K562 (cell line): Measurements from ENCODE around the gene GRAMD1B. TPM values are rescaled to one million over a fixed set of nuclear protein-coding genes. Genes with fewer than 3 reads are reported as not detected.

ENCODE experiments used
- EWSR1 ChIP-seq: fragments of 450-650 bp; IDR thresholded peaks from 2 replicates; pipeline ENCODE4 v1.6.1; 2018; ENCODE audit warnings: borderline replicate concordance, mild to moderate bottlenecking, low read depth, moderate library complexity; ENCODE audit not compliant: partially characterized antibody
- ID3 ChIP-seq, 2 experiments: fragments of 250-450 bp in 1 of 2; fragments of 450-650 bp in 1 of 2; sonication (Bioruptor Pico) in 1 of 2; IDR thresholded peaks; 2 replicates each; pipeline versions ENCODE4 v1.6.1 to v1.8.0; 2016 to 2021; ENCODE audit warnings: mild to moderate bottlenecking in 2 of 2, moderate library complexity in 2 of 2, missing compliant biosample characterization in 1 of 2, missing genetic modification characterization in 1 of 2
- ZNF184 ChIP-seq: sonication (generic); formaldehyde crosslinking; IDR thresholded peaks from 2 replicates; pipeline ENCODE4 v1.5.0; 2020; ENCODE audit warnings: missing genetic modification reagents
- ZNF263 ChIP-seq: sonication (generic); formaldehyde crosslinking; IDR thresholded peaks from 2 replicates; pipeline ENCODE4 v1.8.0; 2022; ENCODE audit warnings: mild to moderate bottlenecking, missing genetic modification reagents, borderline replicate concordance
- polyA plus RNA-seq, 8 experiments: library from polyadenylated mRNA; depleted of rRNA in 4 of 8; stranded (reverse) in 5 of 8; unstranded in 3 of 8; fragments of >200 nt; fragmentation: Nextera tagmentation in 2 of 8; fragmentation: Illumina TruSeq in 1 of 8; extraction: Ambion mirVana in 2 of 8; extraction: Trizol in 1 of 8; gene quantifications; 2 replicates each; pipeline versions ENCODE4 v1.2.1 to v1.2.3, GENCODE V29; 2011 to 2014; ENCODE audit warnings: inconsistent platforms in 1 of 8, missing spikeins in 1 of 8
- total RNA-seq, 7 experiments: library from RNA; depleted of rRNA in 6 of 7; stranded (reverse); fragments of >200 nt in 6 of 7; fragmentation: Illumina TruSeq in 2 of 7; extraction: Trizol in 2 of 7; gene quantifications; 2 replicates each; pipeline versions ENCODE4 v1.2.1 to v1.2.3, GENCODE V29; 2011 to 2021; ENCODE audit warnings: low replicate concordance in 1 of 7
- TF ChIP-seq, protein P1 (sequence below): fragments of 450-650 bp; IDR thresholded peaks from 2 replicates; pipeline ENCODE4 v1.6.1; 2016; ENCODE audit warnings: low read depth, mild to moderate bottlenecking, moderate library complexity
- TF ChIP-seq, protein P2 (sequence below): fragments of 450-650 bp; formaldehyde crosslinking; IDR thresholded peaks from 2 replicates; pipeline ENCODE4 v1.4.0; 2020; ENCODE audit warnings: mild to moderate bottlenecking, moderate library complexity

GRAMD1B gene
- total and polyA plus RNA-seq, 9 of the 15 experiments (the other 6 are each of a cell fraction or from before 2014, with no cell fraction given) = 0.31 TPM; not detected in 8

DNA sequence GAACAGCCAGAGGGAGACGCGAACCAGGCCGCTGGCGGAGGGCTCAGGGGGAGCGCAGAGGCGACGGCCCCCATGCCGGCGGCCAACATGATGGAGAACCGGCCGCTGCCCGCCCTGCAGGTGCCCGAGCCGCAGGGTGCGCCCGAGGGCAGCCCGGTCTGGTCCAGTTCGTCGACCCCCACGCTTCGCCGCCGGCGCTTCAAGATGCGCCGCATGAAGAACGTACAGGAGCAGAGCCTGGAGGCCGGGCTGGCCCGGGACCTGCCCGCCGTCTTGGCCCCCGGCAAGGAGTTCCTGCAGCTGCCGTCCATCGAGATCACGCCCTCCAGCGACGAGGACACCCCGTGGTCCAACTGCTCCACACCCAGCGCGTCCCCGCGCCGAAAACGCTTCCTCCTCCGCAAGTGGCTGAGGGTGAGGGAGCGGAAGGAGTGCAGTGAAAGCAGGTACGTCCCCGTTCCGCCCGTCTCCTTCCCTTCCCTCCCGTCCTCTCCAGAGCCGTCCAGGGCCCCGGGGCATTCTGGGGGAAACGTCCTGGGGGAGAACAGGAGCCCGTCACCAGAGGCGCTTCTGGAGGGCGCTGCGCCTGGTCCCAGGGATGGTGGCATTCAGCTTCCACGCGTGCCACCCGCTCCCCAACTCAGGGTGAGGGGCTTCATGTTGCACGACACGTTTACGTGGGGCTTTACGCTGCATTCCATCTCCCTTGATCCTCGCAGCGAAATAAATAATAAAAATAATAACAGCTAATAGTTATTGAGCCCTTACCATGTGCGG, 840 bp downstream of the GRAMD1B start (continued):
- no peak for TF ChIP-seq ZNF263 (CRISPR knock-in tag)
- TF ChIP-seq, protein P1, sequence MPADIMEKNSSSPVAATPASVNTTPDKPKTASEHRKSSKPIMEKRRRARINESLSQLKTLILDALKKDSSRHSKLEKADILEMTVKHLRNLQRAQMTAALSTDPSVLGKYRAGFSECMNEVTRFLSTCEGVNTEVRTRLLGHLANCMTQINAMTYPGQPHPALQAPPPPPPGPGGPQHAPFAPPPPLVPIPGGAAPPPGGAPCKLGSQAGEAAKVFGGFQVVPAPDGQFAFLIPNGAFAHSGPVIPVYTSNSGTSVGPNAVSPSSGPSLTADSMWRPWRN = no peak
- no peak for TF ChIP-seq ZNF184 (CRISPR knock-in tag)
- no peak for TF ChIP-seq EWSR1
- TF ChIP-seq ID3 (CRISPR knock-in tag; IDR thresholded peaks at IDR 0.05) = no peak
- no peak for TF ChIP-seq ID3 (tag; IDR thresholded peaks at IDR 0.05)
- TF ChIP-seq, protein P2, sequence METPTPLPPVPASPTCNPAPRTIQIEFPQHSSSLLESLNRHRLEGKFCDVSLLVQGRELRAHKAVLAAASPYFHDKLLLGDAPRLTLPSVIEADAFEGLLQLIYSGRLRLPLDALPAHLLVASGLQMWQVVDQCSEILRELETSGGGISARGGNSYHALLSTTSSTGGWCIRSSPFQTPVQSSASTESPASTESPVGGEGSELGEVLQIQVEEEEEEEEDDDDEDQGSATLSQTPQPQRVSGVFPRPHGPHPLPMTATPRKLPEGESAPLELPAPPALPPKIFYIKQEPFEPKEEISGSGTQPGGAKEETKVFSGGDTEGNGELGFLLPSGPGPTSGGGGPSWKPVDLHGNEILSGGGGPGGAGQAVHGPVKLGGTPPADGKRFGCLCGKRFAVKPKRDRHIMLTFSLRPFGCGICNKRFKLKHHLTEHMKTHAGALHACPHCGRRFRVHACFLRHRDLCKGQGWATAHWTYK (CRISPR knock-in tag) = no peak
